K562 (cell line): ENCODE measurements around the gene PALLD. TPM values are rescaled to one million over a fixed set of nuclear protein-coding genes. Genes with fewer than 3 reads are reported as not detected.

Experiments
- ATAC-seq: fragments of 200-7000 bp; cut with Tn5 transposase; 3 replicates; pipeline ENCODE4 v1.9.1; 2020; ENCODE audit warnings: moderate library complexity
- BruUV-seq: library from RNA; stranded (reverse); fragments of 400-500 nt; replicated peaks from 2 replicates; lab custom pipeline; 2021; lab: Mats Ljungman, UMichigan
- CTCF ChIA-PET: fragments of 300-600 bp; formaldehyde crosslinking; extraction: SDS; loops from one replicate; lab custom pipeline; 2021; ENCODE audit warnings: low intra/inter-chr PET ratio; lab: Yijun Ruan, JAX
- POLR2A ChIA-PET: fragments of 300-600, 350-650 bp; sonication (Branson Sonifier 250); formaldehyde crosslinking; extraction: SDS; loops from one replicate; lab custom pipeline; 2021; ENCODE audit warnings: antibody characterized with exemption, inconsistent platforms; lab: Yijun Ruan, JAX
- DNase-seq, 4 experiments: peaks; one replicate each; pipeline versions ENCODE4 v3.0.0 to v3.0.0-alpha.2; 2011 to 2018; ENCODE audit warnings: low spot score in 3 of 4, mixed read lengths in 3 of 4; ENCODE audit errors: extremely low read depth in 1 of 4
- FAIRE-seq: peaks from 2 replicates; lab custom pipeline; 2011; peaks lifted over from hg19 to GRCh38; lab: Jason Lieb, UNC
- H2AFZ ChIP-seq: 2 replicates; pipeline ENCODE4 v1.6.0; 2011; ENCODE audit warnings: low read depth, low read length, control low read depth, inconsistent platforms
- H3K27ac ChIP-seq: fragments of 200-600 bp; 3 replicates; pipeline ENCODE4 v1.8.0; 2011; ENCODE audit warnings: low read depth, mild to moderate bottlenecking, control low read depth, inconsistent platforms, low read length, moderate library complexity, mixed read lengths; ENCODE audit errors: extremely low read depth
- H3K27me3 ChIP-seq, 2 experiments: fragments of 300-600 bp in 1 of 2; 2 replicates in 1 of 2; 3 replicates in 1 of 2; pipeline versions ENCODE4 v1.6.0 to v1.8.0; 2011; ENCODE audit warnings: inconsistent platforms in 2 of 2, low read length in 2 of 2, mild to moderate bottlenecking in 1 of 2, mixed read lengths in 1 of 2, moderate library complexity in 1 of 2; ENCODE audit not compliant: control insufficient read depth in 2 of 2, insufficient read depth in 2 of 2
- H3K36me3 ChIP-seq: fragments of 300-600 bp; 3 replicates; pipeline ENCODE4 v1.8.0; 2011; ENCODE audit warnings: mild to moderate bottlenecking, low read length, inconsistent platforms; ENCODE audit not compliant: control insufficient read depth, insufficient read depth
- H3K4me1 ChIP-seq, 2 experiments: fragments of 200-600 bp in 1 of 2; replicated peaks in 1 of 2; 2 replicates in 1 of 2; 3 replicates in 1 of 2; pipeline versions ENCODE4 v1.5.1 to v1.8.0; 2011; ENCODE audit warnings: inconsistent platforms in 2 of 2, low read length in 2 of 2, mild to moderate bottlenecking in 1 of 2, mixed read lengths in 1 of 2, moderate library complexity in 1 of 2; ENCODE audit not compliant: control insufficient read depth in 2 of 2, insufficient read depth in 2 of 2
- H3K4me2 ChIP-seq: 2 replicates; pipeline ENCODE4 v1.6.1; 2011; ENCODE audit warnings: low read length, control low read depth, inconsistent platforms, mixed read lengths; ENCODE audit not compliant: insufficient read depth
- H3K4me3 ChIP-seq: fragments of 200-600 bp; sonication (generic), shearing (Covaris generic); 2 replicates; pipeline ENCODE4 v1.5.1; 2016; ENCODE audit warnings: control low read depth, inconsistent platforms
- H3K79me2 ChIP-seq: fragments of 200-600 bp; 3 replicates; pipeline ENCODE4 v1.8.0; 2011; ENCODE audit warnings: low read length, inconsistent platforms; ENCODE audit not compliant: control insufficient read depth, insufficient read depth
- H3K9ac ChIP-seq, 2 experiments: 2 replicates each; pipeline versions ENCODE4 v1.6.0 to v1.6.1; 2011; ENCODE audit warnings: low read depth in 2 of 2, low read length in 2 of 2, control low read depth in 1 of 2, inconsistent platforms in 1 of 2, mild to moderate bottlenecking in 1 of 2, mixed read lengths in 1 of 2; ENCODE audit not compliant: insufficient read depth in 1 of 2
- H3K9me1 ChIP-seq: one replicate; pipeline ENCODE4 v1.6.0; 2011; ENCODE audit warnings: inconsistent platforms, mild to moderate bottlenecking, low read length, moderate library complexity; ENCODE audit not compliant: control insufficient read depth, insufficient read depth
- H3K9me3 ChIP-seq: replicated peaks from 2 replicates; pipeline ENCODE4 v1.5.1; 2011; ENCODE audit warnings: low read depth, low read length, inconsistent platforms; ENCODE audit not compliant: control insufficient read depth, insufficient read depth
- H4K20me1 ChIP-seq: replicated peaks from 2 replicates; pipeline ENCODE4 v1.6.1; 2011; ENCODE audit warnings: low read length, inconsistent platforms, mixed read lengths; ENCODE audit not compliant: control insufficient read depth, insufficient read depth
- CLOCK ChIP-seq: fragments of 250-450 bp; sonication (Bioruptor Pico); IDR thresholded peaks from 2 replicates; pipeline ENCODE4 v1.4.0; 2020; ENCODE audit warnings: mild to moderate bottlenecking, moderate library complexity, borderline replicate concordance
- CTCF ChIP-seq, 3 experiments: IDR thresholded peaks in 2 of 3; conservative IDR thresholded peaks in 1 of 3; 2 replicates each; pipeline ENCODE4 v1.5.1; 2011 to 2012; ENCODE audit warnings: low read length in 3 of 3, mild to moderate bottlenecking in 3 of 3, control low read depth in 2 of 3, improper control_type of control experiment in 1 of 3, inconsistent platforms in 1 of 3, low read depth in 1 of 3, mixed read lengths in 1 of 3, moderate library complexity in 1 of 3; ENCODE audit not compliant: insufficient read depth in 2 of 3
- DIDO1 ChIP-seq: fragments of 450-650 bp; IDR thresholded peaks from 2 replicates; pipeline ENCODE4 v1.6.1; 2016; ENCODE audit warnings: low read depth, missing biosample characterization, missing genetic modification characterization
- HNRNPUL1 ChIP-seq: fragments of 200-400 bp; formaldehyde crosslinking; IDR thresholded peaks from 2 replicates; pipeline ENCODE4 v1.6.1; 2017; ENCODE audit warnings: low read length
- KLF10 ChIP-seq: fragments of 250-450 bp; sonication (Bioruptor Pico); IDR thresholded peaks from 2 replicates; pipeline ENCODE4 v1.6.1; 2021; ENCODE audit warnings: matching md5 sums
- MBD1 ChIP-seq: fragments of 250-450 bp; sonication (Bioruptor Pico); IDR thresholded peaks from 2 replicates; pipeline ENCODE4 v1.8.0; 2022; ENCODE audit warnings: inconsistent platforms
- PRMT5 ChIP-seq: sonication (generic); formaldehyde crosslinking; IDR thresholded peaks from 2 replicates; pipeline ENCODE4 v1.5.0; 2020; ENCODE audit warnings: missing genetic modification reagents
- SMARCE1 ChIP-seq: fragments of 450-650 bp; IDR thresholded peaks from 2 replicates; pipeline ENCODE4 v1.7.1; 2016; ENCODE audit warnings: mild to moderate bottlenecking
- ZNF124 ChIP-seq: sonication (generic); formaldehyde crosslinking; IDR thresholded peaks from 2 replicates; pipeline ENCODE4 v1.8.1; 2022; ENCODE audit warnings: missing genetic modification reagents
- ZNF143 ChIP-seq: sonication (generic); formaldehyde crosslinking; IDR thresholded peaks from 2 replicates; pipeline ENCODE4 v1.9.0; 2022; ENCODE audit warnings: mild to moderate bottlenecking, missing genetic modification reagents
- WGBS: fragments of 100-300 bp; shearing (Covaris generic); methylation state at CpG from one replicate; pipeline ENCODE4 v1.1.6; 2016; ENCODE audit warnings: low coverage, mixed read lengths; ENCODE audit not compliant: insufficient coverage; ENCODE audit errors: missing lambda C conversion rate; 5-methylcytosine and 5-hydroxymethylcytosine counted together
- in situ Hi-C: fragments of 300-500 bp; cut with MboI; formaldehyde crosslinking; loops from 4 replicates; pipeline ENCODE4 v1.15.0; 2018; ENCODE audit warnings: inconsistent platforms, mixed read lengths
- intact Hi-C: fragments of 100-400 bp; cut with micrococcal nuclease; formaldehyde crosslinking; loops from 2 replicates; pipeline ENCODE4 v1.14.2; 2022
- polyA plus RNA-seq, 8 experiments: library from polyadenylated mRNA; depleted of rRNA in 4 of 8; stranded (reverse) in 5 of 8; unstranded in 3 of 8; fragments of >200 nt; fragmentation: Nextera tagmentation in 2 of 8; fragmentation: Illumina TruSeq in 1 of 8; extraction: Ambion mirVana in 2 of 8; extraction: Trizol in 1 of 8; gene quantifications; 2 replicates each; pipeline versions ENCODE4 v1.2.1 to v1.2.3, GENCODE V29; 2011 to 2014; ENCODE audit warnings: inconsistent platforms in 1 of 8, missing spikeins in 1 of 8
- total RNA-seq, 7 experiments: library from RNA; depleted of rRNA in 6 of 7; stranded (reverse); fragments of >200 nt in 6 of 7; fragmentation: Illumina TruSeq in 2 of 7; extraction: Trizol in 2 of 7; gene quantifications; 2 replicates each; pipeline versions ENCODE4 v1.2.1 to v1.2.3, GENCODE V29; 2011 to 2021; ENCODE audit warnings: low replicate concordance in 1 of 7

The PALLD gene
- total and polyA plus RNA-seq, 9 of the 15 experiments (the other 6 are each of a cell fraction or from before 2014, with no cell fraction given), result 0.01 to 0.35 (median 0.06) TPM; not detected in 3

- FAIRE-seq (no peak), DNase-seq (no peak), ATAC-seq (no peak)
- Histone ChIP-seq H3K4me2 (no peak overlapping the region), H3K27me3 (no peaks in the 10 kb centered on the region), H3K9me1 (no peaks in the 10 kb centered on the region), H3K4me1 (no peaks in the 10 kb centered on the region), H2AFZ (no peak overlapping the region), H3K27ac (no peak overlapping the region), H4K20me1 (no peaks in the 10 kb centered on the region), H3K9me3 (no peaks in the 10 kb centered on the region; the same call in 1 of the 2 replicates), H3K79me2 (no peaks in the 10 kb centered on the region), H3K4me3 (no peak overlapping the region), H3K9ac (no peak overlapping the region)
- 0% methylated on average over 2 of the region's 2 CpGs for WGBS
- no TSS peak for BruUV-seq
- intact Hi-C loops (no loop called here), in situ Hi-C loops (no loop called here)
- POLR2A ChIA-PET, result no interaction called here
- TF ChIP-seq SMARCE1 (no peak), CLOCK (no peak), ZNF143 (no peak)
- TF ChIP-seq, all 486 proteins: peak for 0
- H3K36me3 ChIP-seq, result no peaks in the 10 kb centered on the region
- CTCF ChIA-PET, result no interaction called here
Measured at GRCh38 chr4:168580228-168580627, 83.4 kb downstream of the PALLD start.

- Histone ChIP-seq H3K27ac (no peak overlapping the region), H3K9ac (no peak overlapping the region), H3K4me3 (no peak overlapping the region), H3K9me1 (no peaks in the 10 kb centered on the region), H3K4me1 (no peaks in the 10 kb centered on the region), H3K27me3 (no peaks in the 10 kb centered on the region; a peak in 1 of 5 replicates), H3K36me3 (no peaks in the 10 kb centered on the region), H4K20me1 (no peaks in the 10 kb centered on the region), H3K9me3 (no peaks in the 10 kb centered on the region; the same call in 1 of the 2 replicates), H3K4me2 (no peak overlapping the region), H2AFZ (no peak overlapping the region), H3K79me2 (no peaks in the 10 kb centered on the region)
- POLR2A ChIA-PET, result no interaction called here
- ATAC-seq, result no peak
- CTCF ChIA-PET, result no interaction called here
- DNase-seq, result no peak
- no TSS peak for BruUV-seq
- in situ Hi-C loops, result no loop called here
- intact Hi-C loops, result no loop called here
- FAIRE-seq, result no peak
- 0% methylated on average over 2 of the region's 2 CpGs for WGBS
- TF ChIP-seq ZNF124 (CRISPR knock-in tag) (no peak), DIDO1 (tag) (no peak), PRMT5 (no peak), MBD1 (no peak), CTCF (IDR thresholded peaks at IDR 0.05 in 2 of 3, conservative IDR thresholded peaks at IDR 0.05 in 1 of 3; ENCODE audit: insufficient read depth in 2 of 3, low read depth in 1 of 3, low read length in 3 of 3) (no peak), HNRNPUL1 (no peak), KLF10 (CRISPR knock-in tag) (no peak)
Measured at GRCh38 chr4:168584321-168584771, 87.5 kb downstream of the PALLD start.
